ENCODE data around the gene TMIGD3.
A peak's percentile ranks its signal among the peaks of the same experiment; 100 is the strongest.

The TMIGD3 gene

DNA sequence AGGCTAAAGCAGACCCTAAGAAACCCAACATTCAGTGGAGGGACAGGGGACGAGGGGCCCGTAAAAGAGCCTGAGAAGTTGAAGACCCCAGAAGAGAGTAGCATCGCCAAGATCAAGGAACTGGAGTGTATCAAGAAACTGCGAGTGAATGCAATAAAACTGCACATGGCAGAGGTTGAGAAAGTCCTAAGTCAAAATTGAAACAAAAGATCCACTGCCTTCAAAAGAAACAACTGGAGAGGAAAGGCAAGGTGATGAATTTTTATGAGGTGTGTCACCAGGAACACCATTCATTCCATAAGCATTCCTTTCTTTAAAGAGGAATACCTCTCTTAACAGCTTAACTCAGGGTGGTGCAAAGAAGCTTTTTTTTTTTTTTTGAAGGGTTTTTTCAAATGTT, 38.3 kb upstream of the TMIGD3 start:
- no peak overlapping the region for H3K27ac ChIP-seq
- DNase-seq, result no peak
- H3K27me3 ChIP-seq, result no peaks in the 10 kb centered on the region
- H3K36me3 ChIP-seq, result no peaks in the 10 kb centered on the region
- no peaks in the 10 kb centered on the region for H3K9me3 ChIP-seq
- peaks cover 0 to 20% (median 3%) of the 10 kb centered on the region in 4 donors for H3K4me1 ChIP-seq
- intact Hi-C loops (cut with DNase I; ENCODE audit: low total_unique reads), result no loop called here
- no peak overlapping the region for H3K4me3 ChIP-seq
- no peak for TF ChIP-seq CTCF (IDR thresholded peaks at IDR 0.05)

- Histone ChIP-seq H3K9me3 (no peaks in the 10 kb centered on the region), H3K4me3 (no peak overlapping the region), H3K27ac (no peak overlapping the region), H3K36me3 (no peaks in the 10 kb centered on the region), H3K4me1 (peaks cover 0 to 28% (median 5%) of the 10 kb centered on the region in 4 donors), H3K27me3 (no peaks in the 10 kb centered on the region)
- intact Hi-C loops (cut with DNase I; ENCODE audit: low total_unique reads), result no loop called here
- no peak for DNase-seq
- no peak for TF ChIP-seq CTCF (IDR thresholded peaks at IDR 0.05)
These were observed 37.5 kb upstream of the TMIGD3 start for GRCh38 chr1:111540928-111541327.

DNA sequence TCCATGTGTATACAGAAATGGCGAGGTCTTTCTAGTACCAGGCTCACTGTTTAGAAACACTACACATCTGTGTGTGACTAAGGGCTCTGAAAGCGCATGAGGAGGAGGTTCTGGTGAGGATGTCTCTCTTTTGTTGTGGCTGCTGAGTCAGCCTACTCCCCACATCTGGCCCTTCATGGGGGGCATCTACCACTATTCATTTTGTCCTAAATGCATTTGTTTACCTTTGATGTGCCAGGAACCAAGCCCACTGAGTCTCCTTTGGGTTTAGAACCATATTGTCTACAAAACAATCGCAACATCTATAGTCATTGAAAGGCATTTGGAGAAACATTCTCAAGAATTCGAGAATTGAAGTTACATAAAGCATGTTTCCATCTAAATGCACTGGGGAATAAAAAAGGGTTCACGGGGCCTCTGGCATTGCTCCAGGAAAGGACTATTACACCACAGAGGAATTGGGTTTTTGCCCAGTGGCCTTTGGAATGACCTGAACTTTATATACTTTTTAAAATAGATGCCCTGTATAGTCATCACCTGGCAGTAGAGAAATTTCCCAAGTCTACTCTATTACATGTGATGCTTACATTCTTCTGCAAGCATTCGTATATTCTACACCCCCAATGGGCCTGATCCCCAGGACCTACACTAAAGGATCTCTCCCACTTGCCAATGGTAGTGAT, 35.1 kb upstream of the TMIGD3 start:
- no peaks in the 10 kb centered on the region for H3K27me3 ChIP-seq
- TF ChIP-seq CTCF (IDR thresholded peaks at IDR 0.05), result no peak
- no peak overlapping the region for H3K4me3 ChIP-seq
- H3K4me1 ChIP-seq, result peaks cover 0 to 45% (median 13%) of the 10 kb centered on the region in 4 donors
- peak overlapping the region; percentile 71 to 87 for H3K27ac ChIP-seq
- DNase-seq, result no peak
- intact Hi-C loops (cut with DNase I; ENCODE audit: low total_unique reads), result loop anchor here (10.0 kb wide), 1 partner anchor 56 kb away; no protein-coding TSS in a partner anchor
- H3K36me3 ChIP-seq, result no peaks in the 10 kb centered on the region
- no peaks in the 10 kb centered on the region for H3K9me3 ChIP-seq

GRCh38 chr1:111535256-111536191, 32.1 kb upstream of the TMIGD3 start:
- no peaks in the 10 kb centered on the region for H3K36me3 ChIP-seq
- intact Hi-C loops (cut with DNase I; ENCODE audit: low total_unique reads), result loop anchor here (10.0 kb wide), 1 partner anchor 59 kb away; no protein-coding TSS in a partner anchor
- H3K27ac ChIP-seq, result peak overlapping the region; percentile 71 to 87
- H3K4me1 ChIP-seq, result peaks cover 0 to 45% (median 13%) of the 10 kb centered on the region in 4 donors
- peak in 1 of 2 donors; percentile 83 for DNase-seq
- H3K27me3 ChIP-seq, result no peaks in the 10 kb centered on the region
- no peak for TF ChIP-seq CTCF (IDR thresholded peaks at IDR 0.05)
- peak overlapping the region; percentile 7 to 27 for H3K4me3 ChIP-seq
- no peaks in the 10 kb centered on the region for H3K9me3 ChIP-seq

DNA sequence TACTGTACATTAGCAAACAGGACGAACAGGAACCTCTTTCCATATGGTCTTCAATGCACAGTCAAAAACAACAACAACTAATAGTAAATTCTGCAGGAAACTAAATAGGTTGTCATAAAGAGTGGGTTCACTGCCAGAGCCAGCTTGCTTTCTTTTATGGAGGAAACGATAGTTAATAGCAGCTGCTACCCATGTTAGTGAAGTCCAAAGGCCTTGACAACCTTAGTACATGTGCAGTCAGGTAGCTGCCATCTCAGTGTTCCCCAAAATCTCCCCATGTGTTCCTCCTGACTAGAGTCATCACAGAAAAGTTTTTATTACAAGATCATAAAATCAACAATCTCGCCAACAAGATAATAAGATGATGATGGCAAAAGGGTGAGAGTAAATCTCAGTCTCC, 16.6 kb upstream of the TMIGD3 start:
- H3K36me3 ChIP-seq, result no peaks in the 10 kb centered on the region
- TF ChIP-seq CTCF (IDR thresholded peaks at IDR 0.05), result no peak
- H3K4me1 ChIP-seq, result peaks cover 0 to 20% (median 15%) of the 10 kb centered on the region in 4 donors
- DNase-seq, result no peak
- no peak overlapping the region for H3K27ac ChIP-seq
- intact Hi-C loops (cut with DNase I; ENCODE audit: low total_unique reads), result no loop called here
- H3K9me3 ChIP-seq, result no peaks in the 10 kb centered on the region
- no peak overlapping the region for H3K4me3 ChIP-seq
- H3K27me3 ChIP-seq, result no peaks in the 10 kb centered on the region
